Heart right ventricle (tissue), 16 donors: ENCODE data around the gene SLC26A4. TPM values are rescaled to one million over a fixed set of nuclear protein-coding genes. Genes with fewer than 3 reads are reported as not detected.

Experiments
- ATAC-seq, 8 donors: fragments of 200-7000 bp; cut with Tn5 transposase; one replicate each; pipeline ENCODE4 v1.9.1; 2020; ENCODE audit warnings: mild to moderate bottlenecking in 8 of 8, moderate library complexity in 8 of 8, moderate number of reproducible peaks in 1 of 8
- DNase-seq, 2 donors: peaks; one replicate each; pipeline ENCODE4 v3.0.0-alpha.2; 2020
- H3K27ac ChIP-seq, 10 donors: fragments of 200-600 bp; sonication (generic) in 2 of 10; one replicate each; pipeline versions ENCODE4 v1.5.0 to v1.8.0; 2020 to 2022; ENCODE audit warnings: mild to moderate bottlenecking in 3 of 10
- H3K27me3 ChIP-seq, 7 donors: fragments of 200-600 bp; one replicate each; pipeline ENCODE4 v1.8.0; 2021 to 2022; ENCODE audit warnings: mild to moderate bottlenecking in 2 of 7
- H3K36me3 ChIP-seq, 9 donors: fragments of 200-600 bp; sonication (generic) in 1 of 9; one replicate each; pipeline versions ENCODE4 v1.5.0 to v1.8.0; 2020 to 2022; ENCODE audit warnings: mild to moderate bottlenecking in 2 of 9
- H3K4me1 ChIP-seq, 9 donors: fragments of 200-600 bp; sonication (generic) in 1 of 9; one replicate each; pipeline versions ENCODE4 v1.5.0 to v1.8.0; 2020 to 2022; ENCODE audit warnings: mild to moderate bottlenecking in 4 of 9
- H3K4me3 ChIP-seq, 10 donors: fragments of 200-600 bp; sonication (generic) in 2 of 10; one replicate each; pipeline versions ENCODE4 v1.5.0 to v1.8.0; 2020 to 2022; ENCODE audit warnings: mild to moderate bottlenecking in 7 of 10, moderate library complexity in 2 of 10
- H3K9me3 ChIP-seq, 11 donors: fragments of 200-600 bp in 10 of 11; sonication (generic) in 2 of 11; one replicate each; pipeline versions ENCODE4 v1.5.0 to v1.8.0; 2013 to 2022; ENCODE audit warnings: mild to moderate bottlenecking in 2 of 11, control low read depth in 1 of 11, moderate library complexity in 1 of 11
- WGBS, 2 donors: extraction: QIAGEN DNeasy Blood & Tissue Kit; methylation state at CpG; one replicate each; pipeline ENCODE4 v1.1.7; 2013; ENCODE audit warnings: inconsistent platforms in 1 of 2; 5-methylcytosine and 5-hydroxymethylcytosine counted together
- intact Hi-C, 10 donors: fragments of 100-400 bp; cut with DNase I; formaldehyde crosslinking; loops; one replicate each; pipeline versions ENCODE4 v1.11.1 to v1.14.2; 2022
- polyA plus RNA-seq, 2 donors: library from polyadenylated mRNA; stranded (reverse); fragments of 200-250 nt; gene quantifications; one replicate each; pipeline ENCODE4 v1.2.3, GENCODE V29; 2013
- total RNA-seq, 10 donors: library from RNA; stranded (reverse); fragmentation: NEBNext Ultra II Directional in 3 of 10; extraction: Animal tissue kit (Norgen Biotek cat#: 25700) in 3 of 10; gene quantifications; one replicate each; pipeline versions ENCODE4 v1.2.1 to v1.2.4, GENCODE V29; 2021 to 2023
- TF ChIP-seq, protein P1 (sequence below), 9 donors: fragments of 200-600 bp; sonication (generic) in 2 of 9; IDR thresholded peaks; one replicate each; pipeline versions ENCODE4 v1.5.0 to v1.8.0; 2021 to 2022; ENCODE audit warnings: antibody characterized with exemption in 9 of 9, mild to moderate bottlenecking in 5 of 9, moderate library complexity in 1 of 9
- donor health status: Arrhythmogenic right ventricular cardiomyopathy.
- donor health status: ischemic (EF 13 %, LVEDD 7.1; RV severe dilation, severe dysfunction).
- donor health status: healthy with polysubstance abuse.
- donor health status: DM: no; HTN: yes; CAD: no.
- donor health status: DM: no; HTN: no; CAD: no.
- donor health status: ischemic (EF 25% LVEDD 6.9; RV normal size, moderate dysfunction).
- donor health status: ischemic (EF 25% LVEDD 5.7; RV mildly dilated, moderate dysfunction).
- donor health status: healthy.
- donor health status: DM: yes; HTN: yes; CAD: no.
- donor health status: Ischemic cardiomyopathy.
- donor health status: ischemic (EF 35%, LVEDD 5.7; RV mildly dilated, moderate dysfunction).
- donor health status: nonischemic (EF 11% LVEDD 7.7; RV severe dilation, severe dysfunction).
- donor health status: DM: yes; HTN: yes; CAD: no.
- donor health status: PGD.
- donor health status: ischemic (EF 29% LVEDD 5.4; RV normal size, mild dysfunction).
- donor health status: nonischemic (EF 23%, LVEDD 6.1; RV moderate dilation, normal function).

SLC26A4 gene
- total and polyA plus RNA-seq, 12 donors = 0.15 to 1.2 (median 0.69) TPM

DNA sequence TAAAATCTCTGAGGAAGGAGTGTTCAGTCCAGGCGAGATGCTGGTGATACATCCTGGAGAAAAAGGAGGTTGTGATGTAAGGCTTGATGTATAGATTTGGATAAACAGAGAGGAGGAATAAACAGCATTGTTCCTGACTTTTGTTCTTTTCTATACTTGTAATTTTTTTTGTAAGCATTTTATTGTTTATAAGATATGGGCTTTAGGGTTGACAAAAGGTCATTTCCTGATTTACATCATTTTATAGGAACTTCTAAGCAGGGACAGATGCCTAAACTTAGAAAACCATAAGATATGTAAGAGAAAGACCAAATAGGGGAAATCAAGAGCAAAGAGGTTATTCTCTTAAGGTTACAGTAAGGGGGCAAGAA lies 16.7 kb upstream of the SLC26A4 start:
- Histone ChIP-seq H3K9me3 (no peaks in the 10 kb centered on the region), H3K4me1 (peaks cover 0 to 17% (median 0%) of the 10 kb centered on the region in 9 donors), H3K27ac (peak overlapping the region in 1 of 10 donors; percentile 8), H3K4me3 (no peak overlapping the region), H3K27me3 (no peaks in the 10 kb centered on the region), H3K36me3 (no peaks in the 10 kb centered on the region)
- DNase-seq = no peak
- intact Hi-C loops = no loop called here
- TF ChIP-seq, protein P1, sequence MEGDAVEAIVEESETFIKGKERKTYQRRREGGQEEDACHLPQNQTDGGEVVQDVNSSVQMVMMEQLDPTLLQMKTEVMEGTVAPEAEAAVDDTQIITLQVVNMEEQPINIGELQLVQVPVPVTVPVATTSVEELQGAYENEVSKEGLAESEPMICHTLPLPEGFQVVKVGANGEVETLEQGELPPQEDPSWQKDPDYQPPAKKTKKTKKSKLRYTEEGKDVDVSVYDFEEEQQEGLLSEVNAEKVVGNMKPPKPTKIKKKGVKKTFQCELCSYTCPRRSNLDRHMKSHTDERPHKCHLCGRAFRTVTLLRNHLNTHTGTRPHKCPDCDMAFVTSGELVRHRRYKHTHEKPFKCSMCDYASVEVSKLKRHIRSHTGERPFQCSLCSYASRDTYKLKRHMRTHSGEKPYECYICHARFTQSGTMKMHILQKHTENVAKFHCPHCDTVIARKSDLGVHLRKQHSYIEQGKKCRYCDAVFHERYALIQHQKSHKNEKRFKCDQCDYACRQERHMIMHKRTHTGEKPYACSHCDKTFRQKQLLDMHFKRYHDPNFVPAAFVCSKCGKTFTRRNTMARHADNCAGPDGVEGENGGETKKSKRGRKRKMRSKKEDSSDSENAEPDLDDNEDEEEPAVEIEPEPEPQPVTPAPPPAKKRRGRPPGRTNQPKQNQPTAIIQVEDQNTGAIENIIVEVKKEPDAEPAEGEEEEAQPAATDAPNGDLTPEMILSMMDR (IDR thresholded peaks at IDR 0.05) = no peak
- WGBS, 2 donors = 86 to 93% methylated on average over 1 of the region's 1 CpG
- ATAC-seq = no peak

GRCh38 chr7:107644309-107644974 lies 16.2 kb upstream of the SLC26A4 start:
- H3K27me3 ChIP-seq = no peaks in the 10 kb centered on the region
- peak overlapping the region in 1 of 10 donors; percentile 8 for H3K27ac ChIP-seq
- DNase-seq = no peak
- H3K4me3 ChIP-seq = peak overlapping the region in 1 of 10 donors; percentile 2
- 42 to 46% methylated on average over 9 of the region's 9 CpGs for WGBS, 2 donors
- H3K36me3 ChIP-seq = no peaks in the 10 kb centered on the region
- H3K9me3 ChIP-seq = no peaks in the 10 kb centered on the region
- peaks cover 0 to 17% (median 0%) of the 10 kb centered on the region in 9 donors for H3K4me1 ChIP-seq
- ATAC-seq = peak in 1 of 8 donors; percentile 42
- intact Hi-C loops = no loop called here
- TF ChIP-seq, protein P1 (IDR thresholded peaks at IDR 0.05) = no peak

GRCh38 chr7:107652642-107653041 lies 8.0 kb upstream of the SLC26A4 start:
- Histone ChIP-seq H3K9me3 (peaks cover 0 to 7% (median 0%) of the 10 kb centered on the region in 11 donors), H3K36me3 (no peaks in the 10 kb centered on the region), H3K27me3 (no peaks in the 10 kb centered on the region), H3K4me3 (no peak overlapping the region), H3K27ac (no peak overlapping the region), H3K4me1 (no peaks in the 10 kb centered on the region)
- TF ChIP-seq, protein P1 (IDR thresholded peaks at IDR 0.05) = no peak
- WGBS, 2 donors = 97 to 98% methylated on average over 5 of the region's 5 CpGs
- intact Hi-C loops = no loop called here
- ATAC-seq (no peak), DNase-seq (no peak)

GRCh38 chr7:107658467-107658866 lies 2.2 kb upstream of the SLC26A4 start:
- no peak overlapping the region for H3K4me3 ChIP-seq
- no peaks in the 10 kb centered on the region for H3K36me3 ChIP-seq
- H3K4me1 ChIP-seq = peaks cover 0 to 19% (median 11%) of the 10 kb centered on the region in 9 donors
- DNase-seq = no peak
- intact Hi-C loops = no loop called here
- H3K27me3 ChIP-seq = peaks cover 0 to 47% (median 23%) of the 10 kb centered on the region in 7 donors
- ATAC-seq = no peak
- TF ChIP-seq, protein P1 (IDR thresholded peaks at IDR 0.05) = no peak
- H3K9me3 ChIP-seq = no peaks in the 10 kb centered on the region
- H3K27ac ChIP-seq = no peak overlapping the region
